Daoy (cell line): ENCODE results near the gene SKIL. TPM values are rescaled to one million over a fixed set of nuclear protein-coding genes. Genes with fewer than 3 reads are reported as not detected.
A peak's percentile ranks its signal among the peaks of the same experiment; 100 is the strongest.

Experiments used
- DNase-seq: peaks from one replicate; pipeline ENCODE4 v3.0.0-alpha.2; 2015; ENCODE audit warnings: low read depth
- total RNA-seq: library from RNA; depleted of rRNA; stranded (reverse); fragments of >200 nt; shearing (Covaris generic); gene quantifications from 2 replicates; pipeline ENCODE4 v1.2.3, GENCODE V29; 2014

Gene SKIL
- total RNA-seq, 1 experiment from 2014 or later: 39.9 TPM

GRCh38 chr3:170397685-170398084 is 40.2 kb downstream of the SKIL start:
- no peak for DNase-seq

GRCh38 chr3:170405101-170405500 is 47.6 kb downstream of the SKIL start:
- no peak for DNase-seq

- DNase-seq: no peak
These were observed 53.0 kb downstream of the SKIL start for GRCh38 chr3:170410428-170411029.

DNA sequence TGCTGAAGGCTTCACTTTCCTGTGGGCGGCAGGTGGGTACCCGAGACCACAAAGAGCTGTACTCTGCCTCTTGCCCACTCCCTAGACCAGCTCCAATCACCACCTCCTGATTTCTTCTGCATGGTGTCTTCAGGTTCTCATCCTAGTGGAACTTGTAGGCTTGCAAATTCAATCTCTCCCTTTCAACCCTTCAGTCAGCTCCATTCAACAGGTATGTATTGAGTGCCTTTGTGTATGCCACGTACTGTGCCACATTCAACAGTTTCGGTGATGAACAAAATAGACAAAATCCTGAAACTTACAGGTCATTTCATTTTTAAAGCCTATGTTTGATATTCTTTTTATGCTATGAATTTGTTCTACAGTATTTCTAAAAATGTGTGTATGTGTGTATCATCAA is 55.8 kb downstream of the SKIL start:
- no peak for DNase-seq

DNA sequence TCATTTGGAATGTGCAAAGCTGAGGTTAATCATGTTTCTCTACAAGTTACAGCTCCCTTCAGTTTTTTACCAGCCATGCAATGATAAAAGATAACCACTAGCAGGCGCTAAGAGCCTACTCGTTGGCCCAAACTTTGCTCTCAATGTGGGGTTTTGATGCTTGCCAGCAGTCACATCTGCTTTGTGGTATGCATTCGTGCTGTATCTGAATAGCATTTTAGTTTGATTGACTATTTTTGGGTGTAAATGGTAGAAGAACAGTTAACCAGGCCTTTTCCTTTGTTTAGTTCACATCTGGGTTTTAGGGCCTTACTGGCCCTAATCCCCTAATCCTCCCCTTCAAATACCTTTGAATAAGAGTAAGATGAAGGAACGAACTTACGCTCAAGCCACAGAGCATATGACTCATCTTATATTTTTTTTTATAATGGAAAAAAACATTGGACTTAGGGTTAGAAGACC is 56.7 kb downstream of the SKIL start:
- DNase-seq: peak; percentile 82

DNA sequence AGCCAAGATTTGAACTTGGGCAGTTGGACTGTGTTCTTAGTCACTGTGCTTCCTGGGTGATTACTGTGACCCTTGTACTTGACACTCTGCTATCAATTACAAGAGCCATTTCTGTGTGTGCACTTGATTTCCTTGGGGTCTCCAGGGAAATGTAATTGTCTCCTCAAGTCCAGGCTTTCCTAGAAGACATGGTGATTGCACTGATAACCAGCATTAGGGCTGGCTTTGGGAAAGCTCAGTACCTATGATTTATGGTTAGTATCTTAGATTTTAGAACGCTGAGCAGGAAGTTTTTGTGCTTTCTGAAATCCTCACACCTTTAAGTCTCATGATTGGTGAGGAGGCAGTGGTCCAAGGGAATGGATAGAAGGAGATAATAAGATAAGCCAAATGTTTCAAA is 59.6 kb downstream of the SKIL start:
- no peak for DNase-seq

GRCh38 chr3:170418422-170419398 is 61.2 kb downstream of the SKIL start, which contains the start of gene CLDN11:
TSS of gene CLDN11 (plus strand) at chr3:170418868. CDS start at chr3:170419067, 199 bp downstream.
- DNase-seq: peak; percentile 65

GRCh38 chr3:170419557-170420087 is 62.1 kb downstream of the SKIL start:
- DNase-seq: no peak

DNA sequence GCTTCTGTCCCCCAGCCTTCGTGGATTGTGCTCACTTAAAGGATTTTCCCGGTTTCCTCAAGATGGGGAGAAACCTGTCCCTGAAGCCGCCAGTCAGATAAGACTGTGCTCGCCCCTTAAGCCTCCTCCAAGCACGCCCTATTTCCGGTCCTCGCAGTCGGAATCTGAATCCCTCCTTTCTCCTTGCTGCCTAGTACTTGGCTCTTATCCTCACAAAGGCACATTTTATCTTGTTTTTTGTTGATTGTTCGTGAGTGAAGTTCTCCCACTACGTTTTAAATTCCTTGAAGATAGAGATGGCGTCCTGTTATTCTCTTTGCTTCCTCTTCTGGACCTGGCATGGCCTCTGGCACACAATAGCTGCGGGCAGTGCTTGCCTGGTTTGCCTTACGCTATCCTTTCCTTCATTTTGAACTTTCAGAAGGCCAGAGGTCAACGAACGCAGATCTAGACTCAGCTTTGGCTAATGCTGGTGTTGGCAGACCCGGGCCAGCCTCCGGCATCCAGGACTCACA is 62.8 kb downstream of the SKIL start:
- DNase-seq: no peak

DNA sequence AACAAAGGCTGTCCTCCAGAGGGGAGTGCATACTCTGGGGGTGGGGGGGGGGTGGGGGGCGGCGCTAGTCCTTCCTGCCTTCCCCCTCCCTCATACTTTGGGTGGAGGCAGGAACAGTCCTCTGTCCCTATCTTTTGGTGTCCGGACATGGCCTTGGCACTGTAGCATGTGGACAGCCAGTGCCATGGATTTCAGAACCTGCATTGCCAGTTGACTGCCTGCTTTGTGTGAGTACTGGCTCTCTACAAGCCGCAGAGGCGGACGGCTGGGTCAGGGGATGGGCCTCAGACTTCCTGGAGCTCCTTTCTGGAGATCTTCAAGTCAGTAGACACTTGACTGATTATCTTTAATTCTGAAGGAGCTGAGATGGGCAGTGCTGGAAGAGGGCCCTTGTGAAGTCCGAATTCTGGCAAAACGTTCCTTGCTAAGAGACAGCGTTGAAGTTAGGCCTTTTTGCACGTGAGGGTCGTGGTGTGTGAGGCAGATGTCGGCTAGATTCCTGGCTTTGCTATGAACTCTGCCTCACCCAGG is 63.7 kb downstream of the SKIL start:
- no peak for DNase-seq

GRCh38 chr3:170421758-170422157 is 64.2 kb downstream of the SKIL start:
- no peak for DNase-seq

DNA sequence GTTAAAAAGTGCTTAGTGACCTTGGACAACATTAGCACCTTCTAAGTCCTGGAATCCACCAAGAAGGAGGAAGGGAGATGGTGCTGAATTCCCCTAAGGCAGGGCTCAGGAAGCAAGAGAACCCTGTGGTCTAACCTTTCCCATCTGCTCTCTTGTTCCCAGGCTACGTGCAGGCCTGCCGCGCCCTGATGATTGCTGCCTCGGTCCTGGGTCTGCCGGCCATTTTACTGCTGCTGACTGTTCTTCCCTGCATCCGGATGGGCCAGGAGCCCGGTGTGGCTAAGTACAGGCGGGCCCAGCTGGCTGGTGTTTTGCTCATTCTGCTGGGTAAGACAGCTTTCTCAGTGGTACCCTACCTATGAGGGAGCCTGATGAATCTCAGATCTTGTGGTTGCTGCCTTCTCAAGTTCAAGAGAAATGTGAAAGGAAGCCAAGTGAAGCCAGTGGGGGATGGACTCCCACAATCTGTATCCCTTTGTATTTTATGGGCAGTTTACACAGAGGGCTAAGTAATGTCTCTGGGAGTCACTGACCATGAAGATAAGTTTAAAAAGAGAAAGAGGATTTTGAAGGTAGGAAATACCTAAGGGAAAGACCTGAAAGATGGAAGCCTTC is 65.6 kb downstream of the SKIL start:
- DNase-seq: no peak

DNA sequence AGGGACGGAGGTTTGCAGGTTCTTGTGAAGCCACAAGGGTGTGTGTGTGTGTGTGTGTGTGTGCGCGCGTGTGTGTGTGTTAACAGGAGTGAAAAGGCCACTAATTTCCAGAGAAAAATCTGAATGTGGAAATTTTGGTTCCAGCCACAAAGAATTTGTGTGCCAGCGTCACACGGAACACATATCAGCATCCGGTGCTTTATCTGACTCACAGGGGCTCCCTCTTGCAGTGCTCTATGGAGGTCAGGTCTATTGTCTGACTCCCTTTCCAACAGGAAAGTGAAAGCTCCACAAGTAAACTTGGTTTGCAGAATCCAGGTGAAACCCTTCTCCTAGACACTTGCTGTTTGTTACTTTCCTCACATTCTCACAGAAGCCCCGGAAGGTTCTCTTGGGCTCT is 67.4 kb downstream of the SKIL start:
- peak; percentile 49 for DNase-seq

DNA sequence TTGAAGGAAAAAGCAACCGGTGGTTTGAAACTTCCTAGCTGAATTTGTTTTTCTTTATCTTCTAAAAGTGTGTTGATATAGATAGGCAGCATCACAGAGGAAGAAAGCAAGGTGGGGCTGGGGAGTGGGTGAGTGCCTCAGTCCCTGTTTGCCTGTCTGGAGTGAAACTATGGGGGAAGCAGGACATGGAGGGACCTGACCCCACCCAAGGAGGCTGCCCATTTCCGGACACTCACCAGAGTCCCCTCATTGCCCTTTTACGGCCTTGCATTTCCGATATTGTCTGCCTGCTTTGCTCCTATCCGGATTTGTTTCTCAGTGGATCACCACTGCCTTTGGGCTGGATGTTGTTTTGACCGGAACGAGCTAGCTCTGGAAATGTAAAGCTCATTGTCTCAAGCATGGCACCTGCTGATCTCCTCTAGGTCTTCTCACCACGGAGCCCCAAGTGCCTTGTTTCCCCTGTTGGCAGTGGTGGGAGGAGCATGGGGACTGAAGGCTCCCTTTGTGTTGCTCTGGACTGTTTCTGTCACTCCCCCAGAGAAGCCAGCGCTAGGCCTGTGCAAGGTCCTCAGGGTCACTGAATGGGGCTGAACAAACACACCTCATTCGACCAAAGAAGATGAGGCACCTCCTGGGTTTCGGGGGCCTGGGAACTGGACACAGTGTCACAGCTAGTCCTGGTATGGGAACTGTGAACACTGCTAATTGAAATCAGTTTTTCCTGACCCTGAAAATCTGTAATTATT is 68.2 kb downstream of the SKIL start:
- no peak for DNase-seq

DNA sequence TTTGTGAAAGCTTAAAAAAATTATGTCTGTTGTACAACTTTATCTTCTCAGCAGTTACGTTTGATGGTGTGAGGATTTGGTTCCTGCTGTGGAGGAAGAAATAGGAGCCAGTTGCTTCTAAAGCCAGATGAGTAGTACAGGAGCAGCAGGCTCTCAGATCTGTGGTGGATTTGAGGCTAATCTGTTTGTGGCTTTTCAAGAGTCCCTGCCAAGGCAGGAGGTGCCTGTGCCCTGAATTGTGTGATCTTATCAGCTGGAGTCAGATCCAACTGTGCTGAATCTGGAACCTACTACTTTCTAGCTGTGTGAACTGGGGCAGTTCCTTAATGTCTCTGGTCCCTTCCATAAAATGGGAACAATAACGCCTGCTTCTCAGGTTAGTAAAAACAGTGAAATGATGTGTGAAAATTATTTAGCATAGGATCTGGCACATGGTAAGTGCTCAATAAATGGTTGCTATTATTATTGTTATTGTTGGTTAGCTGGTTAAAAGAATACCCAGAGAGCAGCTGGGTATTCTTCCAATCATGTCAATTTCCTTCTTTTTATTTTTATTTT is 68.8 kb downstream of the SKIL start:
- DNase-seq: peak; percentile 70

GRCh38 chr3:170428095-170428494 is 70.6 kb downstream of the SKIL start:
- no peak for DNase-seq

GRCh38 chr3:170429050-170429449 is 71.5 kb downstream of the SKIL start:
- DNase-seq: peak; percentile 82

DNA sequence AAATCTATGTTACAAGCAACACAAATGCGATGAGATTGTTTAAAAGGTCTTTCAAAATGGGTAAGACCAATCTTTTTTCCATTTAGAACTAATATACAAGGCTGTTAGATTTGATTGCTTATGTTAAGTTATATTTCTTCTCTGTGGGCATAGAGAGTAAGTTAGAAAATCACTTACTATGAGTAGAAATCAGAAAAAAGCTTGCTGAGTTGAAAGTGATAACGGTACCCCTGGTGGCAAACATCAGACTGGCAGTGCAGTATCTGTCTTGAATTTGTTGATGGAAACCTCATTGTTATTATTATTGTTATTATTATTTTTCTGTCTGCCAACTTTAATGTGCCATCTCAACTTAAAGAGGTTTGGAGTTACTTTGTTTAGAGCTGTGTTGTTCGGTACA is 73.5 kb downstream of the SKIL start:
- no peak for DNase-seq

DNA sequence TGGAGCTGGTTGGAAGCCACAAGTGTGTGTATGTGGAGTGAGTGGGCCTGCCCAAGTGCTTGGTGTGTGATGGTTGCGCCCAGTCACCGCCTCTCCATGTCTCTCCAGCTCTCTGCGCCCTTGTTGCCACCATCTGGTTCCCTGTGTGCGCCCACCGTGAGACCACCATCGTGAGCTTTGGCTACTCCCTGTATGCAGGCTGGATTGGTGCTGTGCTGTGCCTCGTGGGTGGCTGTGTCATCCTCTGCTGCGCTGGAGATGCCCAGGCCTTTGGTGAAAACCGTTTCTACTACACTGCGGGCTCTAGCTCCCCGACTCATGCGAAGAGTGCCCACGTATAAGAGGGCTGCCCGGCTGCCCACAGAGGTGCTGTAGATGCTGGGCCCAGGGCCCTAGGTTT is 74.9 kb downstream of the SKIL start:
- DNase-seq: no peak

- DNase-seq: no peak
These were observed 79.2 kb downstream of the SKIL start for GRCh38 chr3:170436697-170437096.

- no peak for DNase-seq
These were observed 79.7 kb downstream of the SKIL start for GRCh38 chr3:170437176-170437575.
